ENCODE data around the gene NHLRC4. TPM values are rescaled to one million over a fixed set of nuclear protein-coding genes. Genes with fewer than 3 reads are reported as not detected.

NHLRC4 gene
- total RNA-seq, 1 donor from 2014 or later, result 1.3 TPM

Other genes starting within 250 kb of the NHLRC4 start
- gene AXIN1, start 214.3 kb upstream of the NHLRC4 start, total RNA-seq, result 28.1 and 29.1 TPM in 2 replicates
- gene MRPL28, start 196.5 kb upstream of the NHLRC4 start, total RNA-seq, result 92.5 and 92.9 TPM in 2 replicates
- 34.3 and 36.7 TPM in 2 replicates for gene PGAP6, start 185.0 kb upstream of the NHLRC4 start, total RNA-seq
- 78.4 and 84.2 TPM in 2 replicates for gene NME4, start 169.8 kb upstream of the NHLRC4 start, total RNA-seq
- gene DECR2, start 165.1 kb upstream of the NHLRC4 start, total RNA-seq, result 18.9 and 20.9 TPM in 2 replicates
- 45.7 and 47.2 TPM in 2 replicates for gene RAB11FIP3, start 141.4 kb upstream of the NHLRC4 start, total RNA-seq
- 101 and 103 TPM in 2 replicates for gene CAPN15, start 39.3 kb upstream of the NHLRC4 start, total RNA-seq
- gene PRR35, start 6.6 kb upstream of the NHLRC4 start, total RNA-seq, result not detected in 2 replicates
- 43.4 and 44.9 TPM in 2 replicates for gene PIGQ, start 3.0 kb downstream of the NHLRC4 start, total RNA-seq
- 13.4 and 16.2 TPM in 2 replicates for gene RAB40C, start 23.1 kb downstream of the NHLRC4 start, total RNA-seq
- 0.32 and 0.57 TPM in 2 replicates for gene WFIKKN1, start 64.0 kb downstream of the NHLRC4 start, total RNA-seq
- 128 and 131 TPM in 2 replicates for gene METTL26, start 69.3 kb downstream of the NHLRC4 start, total RNA-seq
- 62.6 and 63.1 TPM in 2 replicates for gene MCRIP2, start 74.8 kb downstream of the NHLRC4 start, total RNA-seq
- gene WDR90, start 82.4 kb downstream of the NHLRC4 start, total RNA-seq, result 73.7 and 77.2 TPM in 2 replicates
- 156 and 158 TPM in 2 replicates for gene RHOT2, start 101.1 kb downstream of the NHLRC4 start, total RNA-seq
- 1.3 and 1.4 TPM in 2 replicates for gene RHBDL1, start 108.7 kb downstream of the NHLRC4 start, total RNA-seq
- gene STUB1, start 113.4 kb downstream of the NHLRC4 start, total RNA-seq, result 84.1 and 91.2 TPM in 2 replicates
- 48.8 and 52.9 TPM in 2 replicates for gene JMJD8, start 117.3 kb downstream of the NHLRC4 start, total RNA-seq
- 19.0 and 20.9 TPM in 2 replicates for gene WDR24, start 123.4 kb downstream of the NHLRC4 start, total RNA-seq
- gene FBXL16, start 138.8 kb downstream of the NHLRC4 start, total RNA-seq, result 5.8 and 6.4 TPM in 2 replicates
- gene METRN, start 148.1 kb downstream of the NHLRC4 start, total RNA-seq, result 30.0 and 31.7 TPM in 2 replicates
- 52.8 and 54.4 TPM in 2 replicates for gene ANTKMT, start 154.1 kb downstream of the NHLRC4 start, total RNA-seq
- gene CCDC78, start 159.4 kb downstream of the NHLRC4 start, total RNA-seq, result 7.3 and 8.3 TPM in 2 replicates
- 18.5 and 21.4 TPM in 2 replicates for gene HAGHL, start 160.1 kb downstream of the NHLRC4 start, total RNA-seq
- 42.8 and 43.4 TPM in 2 replicates for gene CIAO3, start 174.0 kb downstream of the NHLRC4 start, total RNA-seq
- not detected in 2 replicates for gene MSLN, start 193.7 kb downstream of the NHLRC4 start, total RNA-seq
- gene RPUSD1, start 221.4 kb downstream of the NHLRC4 start, total RNA-seq, result 35.1 and 35.3 TPM in 2 replicates
- gene CHTF18, start 221.6 kb downstream of the NHLRC4 start, total RNA-seq, result 108 and 119 TPM in 2 replicates
- gene GNG13, start 233.7 kb downstream of the NHLRC4 start, total RNA-seq, result not detected in 2 replicates

Data from activated T-helper 2 cell treated with anti-CD3 and anti-CD28 coated beads, Interferon-gamma antibody, Interleukin-2, Interleukin-4, amounts not matched to agents 10 μg/mL and 5 μg/mL and 100 μg/mL, durations not matched to agents 14 hours and 24 hours and 36 hours (primary cell).